Liver (tissue), 9 donors: ENCODE results near the gene RSBN1. TPM values are rescaled to one million over a fixed set of nuclear protein-coding genes. Genes with fewer than 3 reads are reported as not detected.

Source experiments
- DNase-seq: peaks from one replicate; pipeline ENCODE4 v3.0.0-alpha.2; 2017; ENCODE audit warnings: low spot score
- H3K27ac ChIP-seq, 2 donors: one replicate each; pipeline ENCODE4 v1.7.0; 2013; ENCODE audit warnings: inconsistent platforms in 2 of 2, low read length in 2 of 2, control low read depth in 1 of 2, low read depth in 1 of 2, mild to moderate bottlenecking in 1 of 2
- H3K27me3 ChIP-seq, 4 donors: one replicate each; pipeline versions ENCODE4 v1.6.1 to v1.7.0; 2013; ENCODE audit warnings: low read length in 3 of 4, inconsistent platforms in 1 of 4, mild to moderate bottlenecking in 1 of 4, moderate library complexity in 1 of 4; ENCODE audit not compliant: control insufficient read depth in 4 of 4, insufficient read depth in 4 of 4
- H3K36me3 ChIP-seq, 4 donors: one replicate each; pipeline versions ENCODE4 v1.6.1 to v1.7.0; 2013; ENCODE audit warnings: low read length in 3 of 4, mild to moderate bottlenecking in 3 of 4, low read depth in 1 of 4, moderate library complexity in 1 of 4; ENCODE audit not compliant: control insufficient read depth in 4 of 4, insufficient read depth in 3 of 4
- H3K4me1 ChIP-seq, 4 donors: one replicate each; pipeline versions ENCODE4 v1.6.1 to v1.7.0; 2013; ENCODE audit warnings: low read length in 3 of 4, mild to moderate bottlenecking in 3 of 4, moderate library complexity in 1 of 4; ENCODE audit not compliant: control insufficient read depth in 4 of 4, insufficient read depth in 4 of 4
- H3K4me3 ChIP-seq, 3 donors: one replicate each; pipeline versions ENCODE4 v1.6.1 to v1.7.0; 2013; ENCODE audit warnings: low read length in 3 of 3, control low read depth in 1 of 3, low read depth in 1 of 3, mild to moderate bottlenecking in 1 of 3
- H3K9ac ChIP-seq, 2 donors: one replicate each; pipeline ENCODE4 v1.7.0; 2013; ENCODE audit warnings: low read length in 2 of 2, mild to moderate bottlenecking in 2 of 2, moderate library complexity in 2 of 2, control low read depth in 1 of 2, low read depth in 1 of 2
- H3K9me3 ChIP-seq, 4 donors: one replicate each; pipeline versions ENCODE4 v1.6.1 to v1.7.0; 2013; ENCODE audit warnings: low read length in 3 of 4; ENCODE audit not compliant: control insufficient read depth in 4 of 4
- ATF3 ChIP-seq: IDR thresholded peaks from 2 replicates; pipeline ENCODE4 v1.6.1; 2016; ENCODE audit warnings: antibody characterized with exemption
- CTCF ChIP-seq: fragments of 150-350 bp; IDR thresholded peaks from 2 replicates; pipeline ENCODE4 v1.5.1; 2017; ENCODE audit warnings: improper control_type of control experiment, low read depth, low read length; ENCODE audit not compliant: missing input control
- EGR1 ChIP-seq, 2 donors: IDR thresholded peaks; 2 replicates each; pipeline ENCODE4 v1.6.1; 2016 to 2018; ENCODE audit warnings: antibody characterized with exemption in 2 of 2, low read depth in 2 of 2
- FOXA1 ChIP-seq: IDR thresholded peaks from 2 replicates; pipeline ENCODE4 v1.6.1; 2016; ENCODE audit warnings: antibody characterized with exemption
- FOXA2 ChIP-seq: IDR thresholded peaks from 2 replicates; pipeline ENCODE4 v1.6.1; 2016; ENCODE audit warnings: antibody characterized with exemption
- GABPA ChIP-seq, 2 donors: IDR thresholded peaks in 1 of 2; conservative IDR thresholded peaks in 1 of 2; 2 replicates each; pipeline ENCODE4 v1.6.1; 2016; ENCODE audit warnings: antibody characterized with exemption in 2 of 2, mild to moderate bottlenecking in 1 of 2, moderate library complexity in 1 of 2
- HNF4A ChIP-seq, 2 donors: conservative IDR thresholded peaks; 2 replicates each; pipeline ENCODE4 v1.6.1; 2016; ENCODE audit warnings: antibody characterized with exemption in 2 of 2, mild to moderate bottlenecking in 2 of 2
- HNF4G ChIP-seq: IDR thresholded peaks from 2 replicates; pipeline ENCODE4 v1.6.1; 2016; ENCODE audit warnings: antibody characterized with exemption
- JUND ChIP-seq, 2 donors: IDR thresholded peaks; 2 replicates each; pipeline ENCODE4 v1.6.1; 2016; ENCODE audit warnings: antibody characterized with exemption in 2 of 2
- MAX ChIP-seq: IDR thresholded peaks from 2 replicates; pipeline ENCODE4 v1.6.1; 2016; ENCODE audit warnings: antibody characterized with exemption
- NR2F2 ChIP-seq: IDR thresholded peaks from 2 replicates; pipeline ENCODE4 v1.6.1; 2016; ENCODE audit warnings: antibody characterized with exemption
- RAD21 ChIP-seq, 2 donors: IDR thresholded peaks; 2 replicates each; pipeline ENCODE4 v1.6.1; 2016; ENCODE audit warnings: antibody characterized with exemption in 2 of 2, mild to moderate bottlenecking in 2 of 2
- REST ChIP-seq: IDR thresholded peaks from 2 replicates; pipeline ENCODE4 v1.6.1; 2016; ENCODE audit warnings: antibody characterized with exemption, mild to moderate bottlenecking
- RXRA ChIP-seq, 2 donors: IDR thresholded peaks; 2 replicates each; pipeline ENCODE4 v1.6.1; 2017 to 2018; ENCODE audit warnings: antibody characterized with exemption in 2 of 2, mild to moderate bottlenecking in 1 of 2
- SP1 ChIP-seq: IDR thresholded peaks from 2 replicates; pipeline ENCODE4 v1.6.1; 2018; ENCODE audit warnings: antibody characterized with exemption, mild to moderate bottlenecking
- TAF1 ChIP-seq: conservative IDR thresholded peaks from 2 replicates; pipeline ENCODE4 v1.6.1; 2016; ENCODE audit warnings: antibody characterized with exemption, mild to moderate bottlenecking
- ZBTB33 ChIP-seq: IDR thresholded peaks from 2 replicates; pipeline ENCODE4 v1.6.1; 2016; ENCODE audit warnings: antibody characterized with exemption
- WGBS: extraction: QIAGEN DNeasy Blood & Tissue Kit; methylation state at CpG from one replicate; pipeline ENCODE4 v1.1.7; 2013; 5-methylcytosine and 5-hydroxymethylcytosine counted together
- polyA plus RNA-seq, 2 donors: library from polyadenylated mRNA; stranded (reverse) in 1 of 2; unstranded in 1 of 2; fragments of 200-250 nt in 1 of 2; fragments of >200 nt in 1 of 2; fragmentation: Nextera tagmentation in 1 of 2; extraction: Ambion mirVana in 1 of 2; gene quantifications; one replicate each; pipeline versions ENCODE4 v1.2.1 to v1.2.3, GENCODE V29; 2013 to 2015
- total RNA-seq, 2 donors: library from RNA; depleted of rRNA; stranded (reverse); fragments of >200 nt; gene quantifications; one replicate each; pipeline ENCODE4 v1.2.3, GENCODE V29; 2014
- donor health status: healthy.
- donor health status: healthy.
- donor health status: healthy.
- donor health status: healthy.
- donor health status: healthy.

The RSBN1 gene
- total and polyA plus RNA-seq, 4 donors: 2.3 to 11.3 (median 5.6) TPM

- Histone ChIP-seq H3K9me3 (no peaks in the 10 kb centered on the region), H3K9ac (no peak overlapping the region), H3K27me3 (no peaks in the 10 kb centered on the region), H3K4me3 (no peak overlapping the region), H3K27ac (no peak overlapping the region), H3K4me1 (no peaks in the 10 kb centered on the region), H3K36me3 (no peaks in the 10 kb centered on the region)
- 90% methylated on average over 3 of the region's 3 CpGs for WGBS
- TF ChIP-seq CTCF (no peak), EGR1 (IDR thresholded peaks at IDR 0.05; ENCODE audit: low read depth in 2 of 2) (no peak)
- DNase-seq: no peak
These were observed 46.1 kb upstream of the RSBN1 start for GRCh38 chr1:113858418-113858817.

- no peak overlapping the region for H3K27ac ChIP-seq
- DNase-seq: no peak
- no peaks in the 10 kb centered on the region for H3K27me3 ChIP-seq
- no peaks in the 10 kb centered on the region for H3K36me3 ChIP-seq
- WGBS: 74% methylated on average over 3 of the region's 3 CpGs
- H3K9me3 ChIP-seq: no peaks in the 10 kb centered on the region
- H3K9ac ChIP-seq: no peak overlapping the region
- TF ChIP-seq CTCF (no peak), MAX (no peak), RAD21 (IDR thresholded peaks at IDR 0.05) (no peak), HNF4G (no peak), SP1 (no peak), FOXA2 (no peak), NR2F2 (no peak), ZBTB33 (no peak), HNF4A (conservative IDR thresholded peaks at IDR 0.05) (no peak)
- H3K4me3 ChIP-seq: no peak overlapping the region
- no peaks in the 10 kb centered on the region for H3K4me1 ChIP-seq
These were observed 45.5 kb upstream of the RSBN1 start for GRCh38 chr1:113857776-113858175.

GRCh38 chr1:113856401-113856790, 44.1 kb upstream of the RSBN1 start:
- no peak overlapping the region for H3K9ac ChIP-seq
- WGBS: 98% methylated on average over 2 of the region's 2 CpGs
- DNase-seq: no peak
- H3K36me3 ChIP-seq: no peaks in the 10 kb centered on the region
- H3K9me3 ChIP-seq: no peaks in the 10 kb centered on the region
- H3K27me3 ChIP-seq: no peaks in the 10 kb centered on the region
- H3K4me1 ChIP-seq: no peaks in the 10 kb centered on the region
- no peak overlapping the region for H3K27ac ChIP-seq
- H3K4me3 ChIP-seq: no peak overlapping the region
- no peak for TF ChIP-seq NR2F2
- TF ChIP-seq FOXA1: no peak
- TF ChIP-seq TAF1: no peak
- TF ChIP-seq RXRA (IDR thresholded peaks at IDR 0.05): no peak
- no peak for TF ChIP-seq ZBTB33
- no peak for TF ChIP-seq GABPA (IDR thresholded peaks at IDR 0.05 in 1 of 2, conservative IDR thresholded peaks at IDR 0.05 in 1 of 2)
- no peak for TF ChIP-seq ATF3
- TF ChIP-seq REST: no peak
- no peak for TF ChIP-seq JUND (IDR thresholded peaks at IDR 0.05)
